ENCODE results near the gene CALN1. TPM values are rescaled to one million over a fixed set of nuclear protein-coding genes. Genes with fewer than 3 reads are reported as not detected.

The CALN1 gene
- polyA plus RNA-seq, 1 donor from 2014 or later = 7.8 TPM

DNA sequence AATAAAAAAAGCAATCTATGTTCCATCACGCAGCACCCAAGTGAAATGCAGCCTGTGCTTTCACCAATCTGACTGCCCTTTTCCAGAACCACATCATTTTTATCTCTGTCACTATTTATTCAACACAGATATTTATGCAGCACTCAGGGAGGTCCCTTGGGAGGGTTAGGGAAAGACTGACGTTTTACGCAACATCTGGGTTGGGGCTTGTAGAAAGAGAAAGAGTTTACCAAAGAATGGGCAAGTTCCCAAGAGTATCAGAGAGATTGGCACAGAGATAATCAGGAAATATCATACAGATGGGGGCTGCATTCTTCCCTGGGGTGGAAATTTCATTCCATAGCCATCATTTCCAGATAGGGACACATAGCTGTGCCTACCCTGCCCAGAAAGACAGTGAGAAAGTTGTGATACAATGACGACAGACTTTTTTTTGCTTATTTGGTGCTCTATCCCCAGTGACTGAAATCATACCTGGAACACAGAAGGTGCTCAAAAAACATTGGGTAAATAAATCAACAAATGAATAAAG lies 474.2 kb downstream of the CALN1 start:
- Histone ChIP-seq H3K79me2 (replicated peaks; ENCODE audit: insufficient read depth, low read length) (no peaks in the 10 kb centered on the region), H2AFZ (ENCODE audit: low read depth, low read length) (no peak overlapping the region), H3K4me3 (ENCODE audit: low read length) (no peak overlapping the region), H3K27ac (ENCODE audit: low read length) (no peak overlapping the region), H3K4me2 (ENCODE audit: low read length) (no peak overlapping the region), H3K36me3 (ENCODE audit: insufficient read depth, low read length) (no peaks in the 10 kb centered on the region), H3K9me3 (ENCODE audit: low read length) (no peaks in the 10 kb centered on the region), H3K9me2 (ENCODE audit: insufficient read depth, low read length) (no peaks in the 10 kb centered on the region), H3K27me3 (ENCODE audit: insufficient read depth, low read depth, low read length) (no peaks in the 10 kb centered on the region), H3K9ac (ENCODE audit: low read length) (no peak overlapping the region), H4K20me1 (ENCODE audit: insufficient read depth) (no peaks in the 10 kb centered on the region), H3F3A (ENCODE audit: insufficient read depth, low read length, poor library complexity, severe bottlenecking) (no peaks in the 10 kb centered on the region)
- TF ChIP-seq RAD21 (conservative IDR thresholded peaks at IDR 0.05) (no peak), POLR2AphosphoS5 (IDR thresholded peaks at IDR 0.05) (no peak), EZH2 (IDR thresholded peaks at IDR 0.05; ENCODE audit: borderline replicate concordance, insufficient read depth, low read length, poor library complexity, severe bottlenecking) (no peak), EP300 (conservative IDR thresholded peaks at IDR 0.05; ENCODE audit: poor library complexity, severe bottlenecking) (no peak), MXI1 (conservative IDR thresholded peaks at IDR 0.05; ENCODE audit: poor library complexity, severe bottlenecking) (no peak), SMC3 (conservative IDR thresholded peaks at IDR 0.05; ENCODE audit: poor library complexity) (no peak), TAF1 (IDR thresholded peaks at IDR 0.05; ENCODE audit: low read depth) (no peak)
- TF ChIP-seq, protein P1, sequence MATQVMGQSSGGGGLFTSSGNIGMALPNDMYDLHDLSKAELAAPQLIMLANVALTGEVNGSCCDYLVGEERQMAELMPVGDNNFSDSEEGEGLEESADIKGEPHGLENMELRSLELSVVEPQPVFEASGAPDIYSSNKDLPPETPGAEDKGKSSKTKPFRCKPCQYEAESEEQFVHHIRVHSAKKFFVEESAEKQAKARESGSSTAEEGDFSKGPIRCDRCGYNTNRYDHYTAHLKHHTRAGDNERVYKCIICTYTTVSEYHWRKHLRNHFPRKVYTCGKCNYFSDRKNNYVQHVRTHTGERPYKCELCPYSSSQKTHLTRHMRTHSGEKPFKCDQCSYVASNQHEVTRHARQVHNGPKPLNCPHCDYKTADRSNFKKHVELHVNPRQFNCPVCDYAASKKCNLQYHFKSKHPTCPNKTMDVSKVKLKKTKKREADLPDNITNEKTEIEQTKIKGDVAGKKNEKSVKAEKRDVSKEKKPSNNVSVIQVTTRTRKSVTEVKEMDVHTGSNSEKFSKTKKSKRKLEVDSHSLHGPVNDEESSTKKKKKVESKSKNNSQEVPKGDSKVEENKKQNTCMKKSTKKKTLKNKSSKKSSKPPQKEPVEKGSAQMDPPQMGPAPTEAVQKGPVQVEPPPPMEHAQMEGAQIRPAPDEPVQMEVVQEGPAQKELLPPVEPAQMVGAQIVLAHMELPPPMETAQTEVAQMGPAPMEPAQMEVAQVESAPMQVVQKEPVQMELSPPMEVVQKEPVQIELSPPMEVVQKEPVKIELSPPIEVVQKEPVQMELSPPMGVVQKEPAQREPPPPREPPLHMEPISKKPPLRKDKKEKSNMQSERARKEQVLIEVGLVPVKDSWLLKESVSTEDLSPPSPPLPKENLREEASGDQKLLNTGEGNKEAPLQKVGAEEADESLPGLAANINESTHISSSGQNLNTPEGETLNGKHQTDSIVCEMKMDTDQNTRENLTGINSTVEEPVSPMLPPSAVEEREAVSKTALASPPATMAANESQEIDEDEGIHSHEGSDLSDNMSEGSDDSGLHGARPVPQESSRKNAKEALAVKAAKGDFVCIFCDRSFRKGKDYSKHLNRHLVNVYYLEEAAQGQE (IDR thresholded peaks at IDR 0.05; ENCODE audit: borderline replicate concordance) = no peak
- TF ChIP-seq, protein P2, sequence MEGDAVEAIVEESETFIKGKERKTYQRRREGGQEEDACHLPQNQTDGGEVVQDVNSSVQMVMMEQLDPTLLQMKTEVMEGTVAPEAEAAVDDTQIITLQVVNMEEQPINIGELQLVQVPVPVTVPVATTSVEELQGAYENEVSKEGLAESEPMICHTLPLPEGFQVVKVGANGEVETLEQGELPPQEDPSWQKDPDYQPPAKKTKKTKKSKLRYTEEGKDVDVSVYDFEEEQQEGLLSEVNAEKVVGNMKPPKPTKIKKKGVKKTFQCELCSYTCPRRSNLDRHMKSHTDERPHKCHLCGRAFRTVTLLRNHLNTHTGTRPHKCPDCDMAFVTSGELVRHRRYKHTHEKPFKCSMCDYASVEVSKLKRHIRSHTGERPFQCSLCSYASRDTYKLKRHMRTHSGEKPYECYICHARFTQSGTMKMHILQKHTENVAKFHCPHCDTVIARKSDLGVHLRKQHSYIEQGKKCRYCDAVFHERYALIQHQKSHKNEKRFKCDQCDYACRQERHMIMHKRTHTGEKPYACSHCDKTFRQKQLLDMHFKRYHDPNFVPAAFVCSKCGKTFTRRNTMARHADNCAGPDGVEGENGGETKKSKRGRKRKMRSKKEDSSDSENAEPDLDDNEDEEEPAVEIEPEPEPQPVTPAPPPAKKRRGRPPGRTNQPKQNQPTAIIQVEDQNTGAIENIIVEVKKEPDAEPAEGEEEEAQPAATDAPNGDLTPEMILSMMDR (IDR thresholded peaks at IDR 0.05; ENCODE audit: poor library complexity, severe bottlenecking) = no peak

DNA sequence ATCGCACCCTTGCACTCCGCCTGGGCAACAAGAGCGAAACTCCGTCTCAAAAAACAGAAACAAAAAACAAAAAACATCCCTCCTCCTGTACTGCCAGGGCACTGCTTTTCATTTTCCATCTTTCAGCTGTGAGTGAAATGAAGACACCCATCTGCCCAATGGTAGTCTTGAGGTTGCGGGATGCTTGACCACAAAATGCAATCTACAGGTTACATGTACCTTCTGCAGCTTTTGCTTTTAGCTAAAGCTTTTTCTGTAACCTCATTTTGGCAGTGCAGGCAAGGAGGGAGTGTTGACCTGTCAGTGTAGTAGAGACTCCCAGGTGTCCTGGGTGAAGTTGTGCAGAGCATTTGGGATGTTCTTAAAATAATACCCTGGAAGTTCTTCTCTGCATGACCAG lies 476.5 kb downstream of the CALN1 start:
- Histone ChIP-seq H3K36me3 (ENCODE audit: insufficient read depth, low read length) (no peaks in the 10 kb centered on the region), H3K4me3 (ENCODE audit: low read length) (no peak overlapping the region), H3K9me3 (ENCODE audit: low read length) (no peaks in the 10 kb centered on the region), H3K9me2 (ENCODE audit: insufficient read depth, low read length) (no peaks in the 10 kb centered on the region), H2AFZ (ENCODE audit: low read depth, low read length) (no peak overlapping the region), H3K27me3 (ENCODE audit: insufficient read depth, low read depth, low read length) (no peaks in the 10 kb centered on the region), H3K79me2 (replicated peaks; ENCODE audit: insufficient read depth, low read length) (no peaks in the 10 kb centered on the region), H3F3A (ENCODE audit: insufficient read depth, low read length, poor library complexity, severe bottlenecking) (no peaks in the 10 kb centered on the region), H4K20me1 (ENCODE audit: insufficient read depth) (no peaks in the 10 kb centered on the region), H3K9ac (ENCODE audit: low read length) (no peak overlapping the region), H3K27ac (ENCODE audit: low read length) (no peak overlapping the region), H3K4me2 (ENCODE audit: low read length) (no peak overlapping the region)
- no peak for TF ChIP-seq EZH2 (IDR thresholded peaks at IDR 0.05; ENCODE audit: borderline replicate concordance, insufficient read depth, low read length, poor library complexity, severe bottlenecking)
- TF ChIP-seq, protein P1 (IDR thresholded peaks at IDR 0.05; ENCODE audit: borderline replicate concordance) = no peak
- TF ChIP-seq RAD21 (conservative IDR thresholded peaks at IDR 0.05) = no peak
- TF ChIP-seq POLR2AphosphoS5 (IDR thresholded peaks at IDR 0.05) = no peak
- TF ChIP-seq MXI1 (conservative IDR thresholded peaks at IDR 0.05; ENCODE audit: poor library complexity, severe bottlenecking) = no peak
- no peak for TF ChIP-seq SMC3 (conservative IDR thresholded peaks at IDR 0.05; ENCODE audit: poor library complexity)
- no peak for TF ChIP-seq TAF1 (IDR thresholded peaks at IDR 0.05; ENCODE audit: low read depth)
- TF ChIP-seq, protein P2 (IDR thresholded peaks at IDR 0.05; ENCODE audit: poor library complexity, severe bottlenecking) = no peak
- TF ChIP-seq EP300 (conservative IDR thresholded peaks at IDR 0.05; ENCODE audit: poor library complexity, severe bottlenecking) = no peak

Data from neural cell (in vitro differentiated cells).